Endothelial cell of umbilical vein (primary cell): ENCODE results near the gene NELFE. TPM values are rescaled to one million over a fixed set of nuclear protein-coding genes. Genes with fewer than 3 reads are reported as not detected.
A peak's percentile ranks its signal among the peaks of the same experiment; 100 is the strongest.

Experiments
- BruUV-seq: library from RNA; stranded (reverse); fragments of 400-500 nt; replicated peaks from 2 replicates; lab custom pipeline; 2021; lab: Mats Ljungman, UMichigan
- CTCF ChIA-PET: fragments of 300-600, 350-600 bp; sonication (Branson Sonifier 250); formaldehyde crosslinking; loops from one replicate; lab custom pipeline; 2021; ENCODE audit warnings: antibody characterized with exemption, inconsistent platforms; lab: Charles Lee
- POLR2A ChIA-PET: fragments of 300-600, 350-600 bp; sonication (Branson Sonifier 250); formaldehyde crosslinking; loops from one replicate; lab custom pipeline; 2021; ENCODE audit warnings: antibody characterized with exemption, inconsistent platforms; lab: Charles Lee
- DNase-seq: peaks from one replicate; pipeline ENCODE4 v3.0.0-alpha.2; 2011; ENCODE audit warnings: low read depth, low spot score
- FAIRE-seq: peaks from 2 replicates; lab custom pipeline; 2011; peaks lifted over from hg19 to GRCh38; lab: Jason Lieb, UNC
- H2AFZ ChIP-seq: 2 replicates; pipeline ENCODE4 v1.6.0; 2012; ENCODE audit warnings: low read depth, low read length, control low read depth, inconsistent platforms
- H3K27ac ChIP-seq: 2 replicates; pipeline ENCODE4 v1.5.1; 2011; ENCODE audit warnings: low read depth, mild to moderate bottlenecking, control low read depth, low read length, moderate library complexity; ENCODE audit not compliant: insufficient read depth
- H3K27me3 ChIP-seq, 2 experiments: 2 replicates each; pipeline versions ENCODE4 v1.6.0 to v1.6.1; 2011; ENCODE audit warnings: low read length in 2 of 2, mixed read lengths in 1 of 2; ENCODE audit not compliant: control insufficient read depth in 2 of 2, insufficient read depth in 2 of 2
- H3K36me3 ChIP-seq, 2 experiments: 2 replicates in 1 of 2; 3 replicates in 1 of 2; pipeline ENCODE4 v1.5.1; 2011; ENCODE audit warnings: low read length in 2 of 2, mild to moderate bottlenecking in 1 of 2, moderate library complexity in 1 of 2; ENCODE audit not compliant: control insufficient read depth in 2 of 2, insufficient read depth in 2 of 2; ENCODE audit errors: extremely low read depth in 1 of 2
- H3K4me1 ChIP-seq: 3 replicates; pipeline ENCODE4 v1.5.1; 2011; ENCODE audit warnings: mild to moderate bottlenecking, low read length; ENCODE audit not compliant: control insufficient read depth, insufficient read depth; ENCODE audit errors: extremely low read depth
- H3K4me2 ChIP-seq: 2 replicates; pipeline ENCODE4 v1.6.1; 2011; ENCODE audit warnings: low read length, control low read depth, mixed read lengths; ENCODE audit not compliant: insufficient read depth
- H3K4me3 ChIP-seq, 3 experiments: fragments of 200-600 bp in 1 of 3; sonication (generic), shearing (Covaris generic) in 1 of 3; replicated peaks in 1 of 3; 2 replicates each; pipeline ENCODE4 v1.5.1; 2011 to 2016; ENCODE audit warnings: control low read depth in 3 of 3, low read length in 3 of 3, mild to moderate bottlenecking in 2 of 3, inconsistent platforms in 1 of 3, low read depth in 1 of 3, moderate library complexity in 1 of 3; ENCODE audit not compliant: insufficient read depth in 1 of 3
- H3K79me2 ChIP-seq: 2 replicates; pipeline ENCODE4 v1.6.0; 2012; ENCODE audit warnings: low read length, inconsistent platforms; ENCODE audit not compliant: control insufficient read depth, insufficient read depth
- H3K9ac ChIP-seq: replicated peaks from 2 replicates; pipeline ENCODE3; 2011; ENCODE audit warnings: low read length, control low read depth; ENCODE audit not compliant: insufficient read depth; ENCODE audit errors: extremely low read depth
- H3K9me1 ChIP-seq: replicated peaks from 3 replicates; pipeline ENCODE4 v1.6.0; 2011; ENCODE audit warnings: mild to moderate bottlenecking, low read length; ENCODE audit not compliant: control insufficient read depth, insufficient read depth; ENCODE audit errors: extremely low read depth
- H3K9me3 ChIP-seq: replicated peaks from 2 replicates; pipeline ENCODE4 v1.5.1; 2012; ENCODE audit warnings: low read length, inconsistent platforms; ENCODE audit not compliant: control insufficient read depth, insufficient read depth
- H4K20me1 ChIP-seq: replicated peaks from 2 replicates; pipeline ENCODE3; 2011; ENCODE audit warnings: mild to moderate bottlenecking, low read length; ENCODE audit not compliant: control insufficient read depth, insufficient read depth; ENCODE audit errors: extremely low read depth
- GATA2 ChIP-seq: IDR thresholded peaks from 2 replicates; pipeline ENCODE4 v1.7.0; 2011; ENCODE audit warnings: low read depth, mild to moderate bottlenecking, moderate library complexity, mixed read lengths, low read length; ENCODE audit not compliant: insufficient read length, insufficient read depth
- JUN ChIP-seq: IDR thresholded peaks from 2 replicates; pipeline ENCODE4 v1.6.1; 2011; ENCODE audit warnings: borderline replicate concordance, low read depth; ENCODE audit not compliant: insufficient read length, insufficient read depth
- MAX ChIP-seq: IDR thresholded peaks from 2 replicates; pipeline ENCODE4 v1.6.1; 2011; ENCODE audit not compliant: insufficient read depth, insufficient read length
- POLR2AphosphoS5 ChIP-seq: IDR thresholded peaks from 2 replicates; pipeline ENCODE4 v1.6.1; 2012; ENCODE audit warnings: low read depth, mild to moderate bottlenecking, control low read depth, low read length, moderate library complexity; ENCODE audit not compliant: insufficient read depth
- dilution Hi-C: fragments of 300-500 bp; cut with MboI; formaldehyde crosslinking; loops from one replicate; pipeline ENCODE4 v1.15.0; 2019; ENCODE audit warnings: low sequenced_read_pairs; ENCODE audit not compliant: extremely low pct_ligation_motif_present
- intact Hi-C: fragments of 100-400 bp; cut with micrococcal nuclease; formaldehyde crosslinking; loops from one replicate; pipeline ENCODE4 v1.10.0; 2022
- microRNA counts: library from miRNA; unstranded; fragments of <30 nt; microRNA quantifications from one replicate; lab custom pipeline; 2016
- microRNA-seq: library from miRNA; unstranded; fragments of <30 nt; microRNA quantifications from one replicate; pipeline ENCODE4 v1.2.0, GENCODE V29; 2021; ENCODE audit warnings: borderline number of aligned reads, borderline replicate concordance
- polyA plus RNA-seq, 4 experiments: library from polyadenylated mRNA; depleted of rRNA in 3 of 4; stranded (reverse) in 3 of 4; unstranded in 1 of 4; fragments of >200 nt; gene quantifications; 2 replicates each; pipeline versions ENCODE4 v1.2.1 to v1.2.3, GENCODE V29; 2011 to 2012; ENCODE audit warnings: missing spikeins in 1 of 4
- small RNA-seq: library from RNA; depleted of rRNA; stranded (forward); fragments of <200 nt; gene quantifications from one replicate; pipeline ENCODE3, GENCODE V24; 2012; ENCODE audit warnings: low replicate concordance, low read depth; ENCODE audit not compliant: insufficient read depth, insufficient read length
- total RNA-seq: library from RNA; stranded (reverse); gene quantifications from 2 replicates; pipeline ENCODE4 v1.2.3, GENCODE V29; 2021

The NELFE gene
- total and polyA plus RNA-seq, 2 donors (not counting 3 experiments of a cell fraction or from before 2014, with no cell fraction given), result 55.8 to 68.5 TPM

GRCh38 chr6:31903957-31904356 lies 54.8 kb downstream of the NELFE start:
- Histone ChIP-seq H4K20me1 (no peaks in the 10 kb centered on the region), H3K4me3 (no peak overlapping the region), H3K9ac (no peak overlapping the region), H3K36me3 (no peaks in the 10 kb centered on the region), H3K4me2 (no peak overlapping the region), H3K27me3 (peaks cover 5 to 12% of the 10 kb centered on the region in 2 experiments), H3K79me2 (no peaks in the 10 kb centered on the region), H2AFZ (no peak overlapping the region), H3K9me1 (no peaks in the 10 kb centered on the region), H3K27ac (no peak overlapping the region), H3K9me3 (no peaks in the 10 kb centered on the region), H3K4me1 (no peaks in the 10 kb centered on the region)
- TF ChIP-seq POLR2AphosphoS5 (no peak), JUN (no peak), GATA2 (no peak), MAX (no peak)
- intact Hi-C loops (loop anchor here (2.0 kb wide), 1 partner anchor 49 kb away; no protein-coding TSS in a partner anchor), dilution Hi-C loops (no loop called here)
- POLR2A ChIA-PET, result no interaction called here
- CTCF ChIA-PET, result interaction anchor here (1.2 kb wide), 1 partner anchor 48 kb away, joined by 7 read pairs; no protein-coding TSS in a partner anchor
- no TSS peak for BruUV-seq
- DNase-seq (no peak), FAIRE-seq (no peak)

MicroRNA genes within 50 kb of the gene (microRNA counts, 767-probe panel; counts per million panel counts)
- microRNA hsa-miR-1236 (lab: Ali Mortazavi, UCI), result 723 counts per million, percentile 96 among the panel's probes with 10 or more counts

Small RNA genes within 50 kb of the gene (microRNA-seq; reads per million reads assigned to microRNA genes)
- gene MIR1236, result not detected

Small RNA genes within 50 kb of the gene (small RNA-seq; reads per million reads assigned to genes)
- not detected for gene AL645922.1

Other genes starting within 250 kb of the NELFE start
Only the 30 nearest of the 35 such genes appear.
- 109 and 116 TPM in 2 replicates for gene DDAH2, start 229.7 kb downstream of the NELFE start, total RNA-seq
- 168 and 176 TPM in 2 replicates for gene DDAH2, start 229.7 kb downstream of the NELFE start, polyA plus RNA-seq
- gene CLIC1, start 222.4 kb downstream of the NELFE start, total RNA-seq, result 535 and 543 TPM in 2 replicates
- gene CLIC1, start 222.4 kb downstream of the NELFE start, polyA plus RNA-seq, result 569 and 578 TPM in 2 replicates
- 43.2 and 43.8 TPM in 2 replicates for gene MSH5, start 219.0 kb downstream of the NELFE start, total RNA-seq
- 24.5 and 27.1 TPM in 2 replicates for gene MSH5, start 219.0 kb downstream of the NELFE start, polyA plus RNA-seq
- gene SAPCD1, start 196.3 kb downstream of the NELFE start, total RNA-seq, result 9.4 and 11.7 TPM in 2 replicates
- 1.6 and 3.0 TPM in 2 replicates for gene SAPCD1, start 196.3 kb downstream of the NELFE start, polyA plus RNA-seq
- gene VWA7, start 181.6 kb downstream of the NELFE start, total RNA-seq, result 0.25 and 0.51 TPM in 2 replicates
- 0.11 and 0.21 TPM in 2 replicates for gene VWA7, start 181.6 kb downstream of the NELFE start, polyA plus RNA-seq
- gene VARS1, start 163.2 kb downstream of the NELFE start, total RNA-seq, result 121 and 125 TPM in 2 replicates
- gene VARS1, start 163.2 kb downstream of the NELFE start, polyA plus RNA-seq, result 36.5 and 37.4 TPM in 2 replicates
- 78.1 and 78.6 TPM in 2 replicates for gene LSM2, start 152.0 kb downstream of the NELFE start, total RNA-seq
- 86.0 and 95.5 TPM in 2 replicates for gene LSM2, start 152.0 kb downstream of the NELFE start, polyA plus RNA-seq
- gene HSPA1L, start 143.7 kb downstream of the NELFE start, total RNA-seq, result 0.74 and 0.77 TPM in 2 replicates
- 0.32 and 0.35 TPM in 2 replicates for gene HSPA1L, start 143.7 kb downstream of the NELFE start, polyA plus RNA-seq
- gene HSPA1A, start 143.4 kb downstream of the NELFE start, total RNA-seq, result 55.6 and 58.3 TPM in 2 replicates
- 56.0 and 57.2 TPM in 2 replicates for gene HSPA1A, start 143.4 kb downstream of the NELFE start, polyA plus RNA-seq
- 49.3 and 54.0 TPM in 2 replicates for gene HSPA1B, start 131.2 kb downstream of the NELFE start, total RNA-seq
- 27.1 and 31.7 TPM in 2 replicates for gene HSPA1B, start 131.2 kb downstream of the NELFE start, polyA plus RNA-seq
- 61.3 and 62.8 TPM in 2 replicates for gene NEU1, start 96.2 kb downstream of the NELFE start, total RNA-seq
- 111 and 115 TPM in 2 replicates for gene NEU1, start 96.2 kb downstream of the NELFE start, polyA plus RNA-seq
- 0.12 and 0.84 TPM in 2 replicates for gene SLC44A4, start 80.0 kb downstream of the NELFE start, total RNA-seq
- 0.75 and 1.1 TPM in 2 replicates for gene SLC44A4, start 80.0 kb downstream of the NELFE start, polyA plus RNA-seq
- 53.7 and 54.3 TPM in 2 replicates for gene EHMT2, start 61.3 kb downstream of the NELFE start, total RNA-seq
- 53.3 and 56.4 TPM in 2 replicates for gene EHMT2, start 61.3 kb downstream of the NELFE start, polyA plus RNA-seq
- gene ZBTB12, start 56.9 kb downstream of the NELFE start, total RNA-seq, result 3.5 and 4.9 TPM in 2 replicates
- gene ZBTB12, start 56.9 kb downstream of the NELFE start, polyA plus RNA-seq, result 2.8 and 2.9 TPM in 2 replicates
- 0.60 TPM in 1 of 2 replicates, not detected in the other for gene C2, start 31.3 kb downstream of the NELFE start, total RNA-seq
- not detected in 2 replicates for gene C2, start 31.3 kb downstream of the NELFE start, polyA plus RNA-seq
- 0.51 and 1.5 TPM in 2 replicates for gene CFB, start 12.9 kb downstream of the NELFE start, total RNA-seq
- 0.87 and 1.0 TPM in 2 replicates for gene CFB, start 12.9 kb downstream of the NELFE start, polyA plus RNA-seq
- 67.8 and 76.7 TPM in 2 replicates for gene SKIC2, start 204 bp upstream of the NELFE start, total RNA-seq
- 52.8 and 55.8 TPM in 2 replicates for gene SKIC2, start 204 bp upstream of the NELFE start, polyA plus RNA-seq
- gene DXO, start 13.2 kb upstream of the NELFE start, total RNA-seq, result 18.0 and 20.7 TPM in 2 replicates
- gene DXO, start 13.2 kb upstream of the NELFE start, polyA plus RNA-seq, result 34.9 and 37.7 TPM in 2 replicates
- 4.1 and 5.2 TPM in 2 replicates for gene C4A, start 23.1 kb upstream of the NELFE start, total RNA-seq
- 4.4 and 5.7 TPM in 2 replicates for gene C4A, start 23.1 kb upstream of the NELFE start, polyA plus RNA-seq
- 6.3 and 6.5 TPM in 2 replicates for gene C4B, start 55.8 kb upstream of the NELFE start, total RNA-seq
- gene C4B, start 55.8 kb upstream of the NELFE start, polyA plus RNA-seq, result 2.9 and 4.4 TPM in 2 replicates
- gene CYP21A2, start 79.4 kb upstream of the NELFE start, total RNA-seq, result 0.22 and 0.32 TPM in 2 replicates
- gene CYP21A2, start 79.4 kb upstream of the NELFE start, polyA plus RNA-seq, result 0.06 and 0.46 TPM in 2 replicates
- gene TNXB, start 150.4 kb upstream of the NELFE start, total RNA-seq, result 2.7 and 3.2 TPM in 2 replicates
- 0.24 and 0.47 TPM in 2 replicates for gene TNXB, start 150.4 kb upstream of the NELFE start, polyA plus RNA-seq
- 102 and 106 TPM in 2 replicates for gene ATF6B, start 169.3 kb upstream of the NELFE start, total RNA-seq
- gene ATF6B, start 169.3 kb upstream of the NELFE start, polyA plus RNA-seq, result 113 and 115 TPM in 2 replicates
- 5.2 and 6.0 TPM in 2 replicates for gene FKBPL, start 171.3 kb upstream of the NELFE start, total RNA-seq
- 3.4 and 3.5 TPM in 2 replicates for gene FKBPL, start 171.3 kb upstream of the NELFE start, polyA plus RNA-seq
- gene PRRT1, start 193.0 kb upstream of the NELFE start, total RNA-seq, result 0.76 and 1.3 TPM in 2 replicates
- 0.38 and 0.55 TPM in 2 replicates for gene PRRT1, start 193.0 kb upstream of the NELFE start, polyA plus RNA-seq
- gene PPT2, start 195.2 kb upstream of the NELFE start, total RNA-seq, result 27.2 and 27.6 TPM in 2 replicates
- gene PPT2, start 195.2 kb upstream of the NELFE start, polyA plus RNA-seq, result 44.6 and 47.3 TPM in 2 replicates
- 12.6 and 13.6 TPM in 2 replicates for gene EGFL8, start 205.6 kb upstream of the NELFE start, total RNA-seq
- gene EGFL8, start 205.6 kb upstream of the NELFE start, polyA plus RNA-seq, result 9.0 and 9.8 TPM in 2 replicates
- gene AGPAT1, start 217.1 kb upstream of the NELFE start, total RNA-seq, result 38.4 and 45.1 TPM in 2 replicates
- 132 and 151 TPM in 2 replicates for gene AGPAT1, start 217.1 kb upstream of the NELFE start, polyA plus RNA-seq
- gene RNF5, start 219.4 kb upstream of the NELFE start, total RNA-seq, result 48.0 and 49.2 TPM in 2 replicates
- gene RNF5, start 219.4 kb upstream of the NELFE start, polyA plus RNA-seq, result 96.0 and 100 TPM in 2 replicates
- gene AGER, start 225.3 kb upstream of the NELFE start, total RNA-seq, result 12.0 and 18.5 TPM in 2 replicates
- 4.6 and 5.1 TPM in 2 replicates for gene AGER, start 225.3 kb upstream of the NELFE start, polyA plus RNA-seq